OCI-LY1 (cell line): ENCODE results near the gene SMIM14.

ENCODE experiments used
- EZH2 ChIP-seq: fragments of 200-600 bp; sonication (generic), shearing (Covaris generic); IDR thresholded peaks from 2 replicates; pipeline ENCODE4 v1.8.0; 2017; ENCODE audit warnings: borderline replicate concordance, mixed run types, mild to moderate bottlenecking, antibody characterized with exemption, low read length, moderate library complexity, mixed read lengths
- TF ChIP-seq, protein P1 (sequence below): fragments of 200-600 bp; sonication (generic), shearing (Covaris generic); IDR thresholded peaks from 2 replicates; pipeline ENCODE4 v1.5.1; 2017; ENCODE audit warnings: mild to moderate bottlenecking, antibody characterized with exemption, low read length, moderate library complexity, mixed read lengths

DNA sequence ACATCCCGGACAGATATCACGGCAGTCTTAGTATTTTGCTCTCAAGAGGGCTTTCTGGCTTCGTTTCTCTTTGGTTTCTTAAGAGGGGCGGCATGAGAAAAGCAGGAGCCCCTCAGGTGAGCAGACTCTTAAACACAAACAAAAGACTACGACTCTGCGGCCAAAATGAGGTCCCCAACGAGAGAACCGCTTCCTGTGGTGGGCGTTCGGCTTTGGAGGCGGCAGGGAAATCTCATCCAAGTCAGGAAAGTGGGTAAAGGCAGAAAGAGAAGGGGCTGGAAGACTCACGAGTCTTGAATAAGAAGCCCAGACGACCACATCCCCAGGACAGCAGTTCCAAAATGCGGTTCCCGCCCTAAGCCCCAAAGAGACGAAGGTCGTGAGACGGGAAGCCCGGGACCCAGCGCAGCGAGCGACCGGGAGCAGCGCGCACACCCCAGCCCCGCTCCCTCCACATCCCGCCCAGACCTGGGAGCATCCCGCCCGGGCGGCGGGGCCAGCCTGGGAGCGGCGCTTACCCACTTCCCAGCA, 111.8 kb downstream of the SMIM14 start:
- TF ChIP-seq, protein P1, sequence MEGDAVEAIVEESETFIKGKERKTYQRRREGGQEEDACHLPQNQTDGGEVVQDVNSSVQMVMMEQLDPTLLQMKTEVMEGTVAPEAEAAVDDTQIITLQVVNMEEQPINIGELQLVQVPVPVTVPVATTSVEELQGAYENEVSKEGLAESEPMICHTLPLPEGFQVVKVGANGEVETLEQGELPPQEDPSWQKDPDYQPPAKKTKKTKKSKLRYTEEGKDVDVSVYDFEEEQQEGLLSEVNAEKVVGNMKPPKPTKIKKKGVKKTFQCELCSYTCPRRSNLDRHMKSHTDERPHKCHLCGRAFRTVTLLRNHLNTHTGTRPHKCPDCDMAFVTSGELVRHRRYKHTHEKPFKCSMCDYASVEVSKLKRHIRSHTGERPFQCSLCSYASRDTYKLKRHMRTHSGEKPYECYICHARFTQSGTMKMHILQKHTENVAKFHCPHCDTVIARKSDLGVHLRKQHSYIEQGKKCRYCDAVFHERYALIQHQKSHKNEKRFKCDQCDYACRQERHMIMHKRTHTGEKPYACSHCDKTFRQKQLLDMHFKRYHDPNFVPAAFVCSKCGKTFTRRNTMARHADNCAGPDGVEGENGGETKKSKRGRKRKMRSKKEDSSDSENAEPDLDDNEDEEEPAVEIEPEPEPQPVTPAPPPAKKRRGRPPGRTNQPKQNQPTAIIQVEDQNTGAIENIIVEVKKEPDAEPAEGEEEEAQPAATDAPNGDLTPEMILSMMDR, result no peak
- TF ChIP-seq EZH2, result no peak
